NCI-H774 (cell line): Measurements from ENCODE around the gene GRK1.
"Not testable (repeated sequence)": the region's sequence is repeated elsewhere in the genome, so short reads cannot be mapped to it uniquely, and the experiment has no call there.

Experiments
- DNase-seq: peaks from one replicate; lab custom pipeline; 2025; lab: John Stamatoyannopoulos, UW

The GRK1 gene

DNA sequence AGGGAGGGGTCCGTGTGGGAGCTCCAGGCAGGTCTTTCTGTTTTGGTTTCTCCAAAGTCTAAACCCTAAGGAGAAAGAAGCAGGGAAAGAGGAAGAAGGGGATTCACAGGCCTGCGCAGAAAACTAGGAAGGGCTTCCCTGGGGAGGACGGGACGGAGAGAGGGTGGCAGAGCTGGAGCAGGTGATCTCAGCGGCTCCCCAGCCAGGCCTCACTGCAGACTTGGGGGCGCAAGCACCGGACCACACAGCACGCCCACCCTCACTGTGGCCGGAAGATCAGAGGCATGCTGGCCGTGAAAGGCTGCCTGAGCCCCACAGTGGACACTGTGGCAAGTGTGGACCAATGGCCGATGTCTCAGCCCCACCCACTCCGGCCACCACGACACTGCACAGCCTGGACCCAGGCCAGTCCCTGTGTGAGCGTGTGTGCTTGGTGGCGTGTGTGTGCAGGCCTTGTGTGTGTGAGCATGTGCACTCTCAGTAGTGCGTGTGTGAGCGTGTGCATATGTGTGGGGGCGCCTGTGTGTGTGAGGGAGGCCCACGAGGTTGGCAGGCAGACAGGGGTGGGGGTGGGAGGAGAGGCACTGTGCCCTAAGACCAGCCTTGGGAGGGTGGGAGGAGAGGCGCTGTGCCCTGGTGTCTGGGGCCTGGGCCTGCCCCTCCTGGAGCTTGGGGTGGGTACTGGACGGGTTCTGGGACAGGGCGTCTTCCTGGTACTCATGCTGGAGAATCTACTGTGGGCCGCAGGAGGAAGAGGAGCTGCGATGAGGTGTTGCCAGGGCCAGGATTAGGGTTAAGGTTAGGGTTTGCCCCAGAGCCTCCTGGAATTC, 76.6 kb downstream of the GRK1 start:
- no peak for DNase-seq

DNA sequence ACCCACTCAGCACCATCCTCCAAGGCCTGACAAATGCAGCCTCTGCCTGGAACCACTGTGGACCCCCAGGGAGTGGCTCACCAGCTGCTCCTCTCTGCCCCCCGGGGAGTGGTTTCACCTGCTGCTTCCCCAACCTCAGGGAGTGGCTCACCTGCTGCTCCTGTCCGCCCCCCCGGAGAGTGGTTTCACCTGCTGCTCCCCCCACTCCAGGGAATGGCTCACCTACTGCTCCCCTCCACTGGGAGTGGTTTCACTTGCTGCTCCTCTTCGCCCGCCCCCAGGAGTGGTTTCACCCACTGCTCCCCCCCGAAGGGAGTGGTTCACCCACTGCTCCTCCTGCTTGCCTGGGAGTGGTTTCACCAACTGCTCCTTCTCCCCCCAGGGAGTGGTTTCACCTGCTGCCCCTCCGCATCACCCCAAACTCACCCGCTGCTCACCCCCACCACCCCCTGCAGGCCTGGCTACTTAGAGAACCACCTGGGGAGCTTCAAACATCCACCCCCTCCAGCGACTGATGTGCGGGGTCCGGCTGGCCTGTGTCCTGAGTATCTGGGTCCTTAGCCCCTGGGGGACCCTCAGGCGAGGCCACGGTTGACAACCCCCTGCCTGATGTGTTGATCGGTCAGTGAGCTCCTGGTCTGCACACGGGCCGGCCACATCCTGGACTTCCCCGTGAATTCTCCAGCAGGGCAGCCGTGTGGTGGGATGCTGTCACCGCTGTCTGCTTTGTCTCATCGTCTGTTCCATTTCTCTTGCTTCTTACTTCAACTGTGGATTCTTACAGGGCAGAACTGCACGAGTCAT, 77.4 kb downstream of the GRK1 start:
- peak; percentile 87 for DNase-seq

DNA sequence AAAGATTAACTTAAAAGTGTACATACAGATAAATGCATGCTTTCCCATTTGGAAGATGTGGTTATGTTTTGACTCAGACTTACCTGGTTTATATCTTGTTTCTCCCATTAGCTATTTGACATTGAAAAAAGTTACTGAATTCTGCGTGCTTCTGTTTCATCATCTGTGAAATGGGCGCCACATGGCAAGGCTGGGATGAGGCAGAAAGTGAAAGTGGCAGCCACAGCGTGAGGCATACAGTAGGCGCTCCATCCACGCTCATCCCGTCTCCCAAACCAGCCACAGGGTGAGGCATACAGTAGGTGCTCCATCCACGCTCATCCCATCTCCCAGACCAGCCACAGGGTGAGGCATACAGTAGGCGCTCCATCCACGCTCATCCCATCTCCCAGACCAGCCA, 78.0 kb downstream of the GRK1 start:
- DNase-seq: no peak

DNA sequence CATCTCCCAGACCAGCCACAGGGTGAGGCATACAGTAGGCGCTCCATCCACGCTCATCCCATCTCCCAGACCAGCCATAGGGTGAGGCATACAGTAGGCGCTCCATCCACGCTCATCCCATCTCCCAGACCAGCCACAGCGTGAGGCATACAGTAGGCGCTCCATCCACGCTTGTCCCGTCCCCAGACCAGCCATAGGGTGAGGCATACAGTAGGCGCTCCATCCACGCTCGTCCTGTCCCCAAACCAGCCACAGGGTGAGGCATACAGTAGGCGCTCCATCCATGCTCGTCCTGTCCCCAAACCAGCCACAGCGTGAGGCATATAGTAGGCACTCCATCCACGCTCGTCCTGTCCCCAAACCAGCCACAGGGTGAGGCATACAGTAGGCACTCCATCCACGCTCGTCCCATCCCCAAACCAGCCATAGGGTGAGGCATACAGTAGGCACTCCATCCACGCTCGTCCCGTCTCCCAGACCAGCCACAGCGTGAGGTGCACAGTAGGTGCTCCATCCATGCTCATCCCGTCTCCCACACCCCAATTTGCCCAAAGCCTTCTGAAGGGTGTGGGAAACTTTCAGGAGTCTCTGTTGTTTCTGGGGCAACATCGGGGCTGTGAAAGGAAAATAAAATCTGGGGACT, 78.6 kb downstream of the GRK1 start:
- not testable (repeated sequence) for DNase-seq

DNA sequence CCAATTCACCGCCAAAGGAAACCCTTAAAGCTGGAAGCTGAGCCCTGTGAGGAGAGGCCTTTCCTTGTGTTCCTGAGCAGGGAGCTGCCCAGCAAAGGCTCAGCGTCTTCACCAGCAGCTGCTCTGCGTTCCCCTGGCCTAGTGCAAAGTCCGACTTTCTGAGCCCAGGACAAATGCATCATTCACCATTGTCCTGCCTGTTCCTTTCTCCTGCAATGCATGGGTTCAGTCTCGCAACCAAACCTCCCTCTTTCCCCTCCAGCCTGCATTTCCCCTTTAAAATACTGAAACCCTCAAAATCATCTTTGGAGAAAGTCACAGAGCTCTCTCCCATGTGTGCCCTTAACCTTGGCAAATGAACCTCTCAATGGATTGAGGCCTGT, 79.1 kb downstream of the GRK1 start:
- DNase-seq: no peak

DNA sequence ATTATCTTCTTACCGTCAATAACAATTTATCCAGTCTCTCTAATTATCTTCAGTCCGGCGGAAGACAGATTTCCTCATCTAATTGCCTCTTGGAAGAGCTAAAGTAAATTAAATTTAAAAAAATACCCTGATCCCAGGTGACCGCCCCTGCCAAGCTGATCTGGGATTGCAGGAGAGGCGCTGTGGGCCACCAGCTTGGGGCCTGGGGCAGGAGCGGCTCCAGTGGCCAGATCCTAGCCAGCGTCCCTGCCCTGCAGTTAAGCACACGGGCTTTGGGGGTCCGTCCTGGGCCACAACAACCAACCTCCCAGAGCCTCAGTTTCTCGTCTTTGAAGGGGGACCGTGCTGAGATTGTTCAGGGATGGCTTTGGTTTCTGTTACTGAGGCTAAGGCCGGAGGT, 79.7 kb downstream of the GRK1 start:
- DNase-seq: no peak

DNA sequence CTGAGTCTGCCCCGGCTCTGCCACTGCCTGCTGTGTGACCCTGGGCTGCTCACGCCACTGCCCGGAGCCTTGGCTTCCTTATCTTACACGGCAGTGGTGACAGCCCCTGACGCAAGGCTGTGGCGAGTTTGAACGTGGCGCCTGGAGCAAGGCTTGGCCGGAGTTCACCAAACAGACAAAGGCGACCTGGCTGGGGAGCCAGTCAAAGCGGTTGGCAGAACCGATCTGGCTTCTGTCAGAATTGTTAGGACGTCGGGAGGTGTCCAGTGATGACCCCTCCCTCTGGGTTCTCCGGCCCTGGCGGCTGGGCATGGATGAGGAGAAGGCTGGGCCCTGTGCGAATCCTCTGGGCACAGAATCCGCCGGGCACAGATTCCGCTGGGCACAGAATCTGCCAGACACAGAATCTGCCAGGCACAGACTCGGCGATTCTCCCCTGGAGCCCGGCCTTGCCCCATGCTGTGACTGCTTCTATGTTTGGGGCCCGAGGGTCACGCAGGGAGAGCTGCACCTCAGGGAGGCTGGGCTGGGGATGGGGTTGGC, 80.3 kb downstream of the GRK1 start:
- DNase-seq: no peak

DNA sequence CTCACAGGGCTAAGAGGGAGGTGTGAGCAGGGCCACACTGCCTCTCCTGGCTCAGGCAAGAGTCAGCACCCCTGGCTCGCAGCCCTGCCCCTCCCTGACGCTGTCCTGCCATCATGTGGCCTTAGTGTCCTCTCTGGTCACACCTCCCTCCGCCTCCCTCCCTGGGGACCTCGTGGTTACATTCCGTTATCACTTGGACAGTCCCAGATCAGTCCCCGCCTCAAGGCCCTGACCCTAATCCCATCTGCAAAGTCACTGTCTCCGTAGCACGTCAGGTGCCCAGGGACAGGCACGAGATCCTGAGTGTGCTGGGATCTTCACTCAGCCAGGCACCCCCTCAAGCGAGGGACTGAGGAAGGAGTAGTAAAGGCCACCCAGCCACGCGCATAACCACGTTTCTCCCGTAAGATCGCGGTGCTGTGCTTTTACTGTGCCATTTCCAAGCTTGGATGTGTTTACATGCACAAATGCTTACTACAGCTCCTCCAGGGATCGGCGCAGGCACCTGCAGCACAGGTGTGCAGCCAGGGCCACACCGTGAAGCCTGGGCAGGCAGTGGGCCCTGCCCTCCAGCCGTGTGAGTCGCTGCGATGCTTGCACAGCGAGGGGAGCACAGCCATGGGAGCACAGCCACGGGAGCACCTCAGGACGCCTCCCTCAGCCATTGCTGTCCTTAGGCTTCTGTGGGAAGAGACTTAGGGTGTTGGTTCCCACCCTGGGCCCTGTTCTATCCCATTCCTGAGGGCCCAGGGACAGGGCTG, 81.3 kb downstream of the GRK1 start:
- no peak for DNase-seq

DNA sequence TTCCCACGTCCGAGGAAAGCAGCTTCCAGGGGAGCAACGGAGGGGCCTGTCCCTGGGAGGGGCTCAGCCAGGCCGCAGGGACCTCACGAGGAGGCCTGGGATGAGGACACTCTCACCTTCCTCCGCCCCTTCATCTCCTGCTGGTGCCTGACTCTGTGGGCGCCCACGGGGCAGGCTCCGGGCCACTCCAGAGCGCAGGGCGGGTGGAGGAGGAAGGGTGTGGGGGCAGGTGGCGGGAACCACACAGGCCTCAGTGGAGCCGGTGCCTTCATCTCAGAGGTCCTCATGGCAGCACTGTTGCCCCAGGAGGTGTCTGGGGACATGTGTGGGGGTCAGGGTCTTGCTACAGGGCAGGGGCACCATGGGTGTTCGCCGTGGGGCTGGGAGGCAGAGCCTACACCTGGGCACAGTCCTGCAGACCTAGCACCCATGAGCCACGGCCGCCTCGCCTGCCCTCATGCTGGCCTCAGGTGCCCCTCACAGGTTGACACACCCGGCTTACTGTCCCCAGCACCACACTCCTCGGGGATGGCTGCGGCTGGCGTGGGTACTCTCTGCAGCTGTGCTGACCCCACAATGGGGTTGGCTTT, 81.9 kb downstream of the GRK1 start:
- DNase-seq: no peak

DNA sequence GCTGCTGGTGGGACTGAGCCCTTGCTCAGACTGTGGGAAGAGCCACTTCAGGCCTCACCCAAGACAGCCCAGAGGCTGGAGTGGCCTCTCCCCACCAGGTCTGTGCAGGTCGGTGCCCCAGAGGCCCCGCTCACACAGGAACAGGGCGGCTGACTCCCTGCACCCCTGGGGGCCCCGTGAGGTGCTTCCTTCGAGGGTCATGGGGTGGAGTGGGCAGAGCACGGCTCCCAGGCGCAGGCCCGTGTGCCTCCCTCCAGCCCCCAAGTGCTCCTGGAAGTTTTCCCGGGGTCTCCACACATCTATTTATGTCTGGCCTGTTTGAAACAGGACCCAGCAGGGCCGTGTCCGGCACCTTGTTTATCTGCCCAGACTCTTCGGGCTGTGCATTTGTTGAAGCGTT, 82.5 kb downstream of the GRK1 start:
- DNase-seq: no peak

DNA sequence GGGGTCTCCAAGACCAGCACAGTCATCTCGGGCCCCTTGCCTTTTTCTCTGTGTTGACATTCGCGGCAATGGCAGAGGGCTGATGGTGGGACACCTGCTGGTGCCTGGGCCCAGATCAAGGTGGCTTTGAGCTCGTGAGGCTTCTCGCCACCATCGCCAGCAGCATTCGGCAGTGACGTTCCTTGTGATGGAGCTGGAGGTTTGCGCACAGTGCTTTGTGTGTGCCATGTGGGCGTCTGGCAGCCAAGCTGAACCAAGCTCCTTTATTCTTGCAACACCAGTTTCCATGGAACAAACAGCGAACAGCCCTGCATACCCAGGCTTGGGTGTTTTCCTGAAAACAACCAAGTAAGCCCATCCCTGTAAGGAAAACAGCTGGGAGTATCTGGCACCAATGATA, 82.9 kb downstream of the GRK1 start:
- no peak for DNase-seq

DNA sequence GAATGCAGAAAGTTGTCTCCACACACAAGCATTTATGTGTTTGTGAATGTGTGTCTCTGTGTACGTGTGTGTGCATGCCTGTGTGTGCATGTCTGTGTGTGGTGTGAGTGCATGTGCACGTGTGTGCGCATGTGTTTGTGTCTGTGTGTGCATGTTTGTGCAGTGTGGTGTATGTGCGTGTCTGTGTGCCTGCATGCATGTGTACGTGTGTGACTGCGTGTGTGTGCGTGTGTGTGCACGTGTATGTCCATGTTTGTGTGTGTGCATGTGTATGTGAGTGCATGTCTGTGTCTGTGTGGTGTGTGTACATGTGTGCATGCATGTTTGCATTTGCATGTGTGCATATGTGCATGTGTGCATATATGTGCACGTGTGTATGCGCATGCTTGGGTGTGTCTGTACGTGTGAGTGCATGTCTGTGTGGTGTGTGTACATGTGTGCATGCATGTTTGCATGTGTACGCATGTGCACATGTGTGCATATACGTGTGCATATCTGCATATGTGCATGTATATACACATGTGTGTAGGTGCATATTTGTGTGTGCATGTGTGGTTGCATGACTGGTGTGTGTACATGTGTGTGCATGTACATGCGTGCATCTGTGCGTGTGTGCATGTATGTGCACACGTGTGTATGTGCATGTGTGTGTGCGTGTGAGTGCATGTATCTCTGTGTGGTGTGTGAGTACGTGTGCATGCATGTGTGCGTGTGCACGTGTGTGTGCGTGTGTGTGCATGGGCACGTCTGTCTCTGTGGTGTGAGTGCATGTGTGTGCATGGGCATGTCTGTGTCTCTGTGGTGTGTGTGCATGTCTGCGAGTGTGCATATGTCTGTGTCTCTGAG, 83.8 kb downstream of the GRK1 start:
- no peak for DNase-seq

DNA sequence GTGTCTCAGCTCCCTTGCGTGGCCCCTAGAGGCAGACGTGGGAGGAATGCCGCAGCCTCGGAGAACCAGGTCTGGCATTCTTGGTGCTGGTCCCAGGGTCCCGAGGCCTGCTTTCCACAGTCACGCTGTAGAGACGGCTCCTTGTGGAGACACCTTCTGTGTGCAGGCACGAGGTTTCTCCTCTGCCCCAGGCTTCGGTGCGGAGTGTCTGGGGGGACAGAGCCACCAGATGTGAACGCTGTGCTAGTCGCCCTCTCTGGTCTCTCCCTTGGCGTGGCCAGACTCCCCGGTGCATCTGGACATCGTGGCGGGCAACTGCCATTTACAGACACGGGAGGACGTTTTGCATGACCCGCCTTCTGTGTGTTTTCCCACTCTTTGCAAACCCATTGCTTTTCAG, 84.5 kb downstream of the GRK1 start:
- DNase-seq: no peak

DNA sequence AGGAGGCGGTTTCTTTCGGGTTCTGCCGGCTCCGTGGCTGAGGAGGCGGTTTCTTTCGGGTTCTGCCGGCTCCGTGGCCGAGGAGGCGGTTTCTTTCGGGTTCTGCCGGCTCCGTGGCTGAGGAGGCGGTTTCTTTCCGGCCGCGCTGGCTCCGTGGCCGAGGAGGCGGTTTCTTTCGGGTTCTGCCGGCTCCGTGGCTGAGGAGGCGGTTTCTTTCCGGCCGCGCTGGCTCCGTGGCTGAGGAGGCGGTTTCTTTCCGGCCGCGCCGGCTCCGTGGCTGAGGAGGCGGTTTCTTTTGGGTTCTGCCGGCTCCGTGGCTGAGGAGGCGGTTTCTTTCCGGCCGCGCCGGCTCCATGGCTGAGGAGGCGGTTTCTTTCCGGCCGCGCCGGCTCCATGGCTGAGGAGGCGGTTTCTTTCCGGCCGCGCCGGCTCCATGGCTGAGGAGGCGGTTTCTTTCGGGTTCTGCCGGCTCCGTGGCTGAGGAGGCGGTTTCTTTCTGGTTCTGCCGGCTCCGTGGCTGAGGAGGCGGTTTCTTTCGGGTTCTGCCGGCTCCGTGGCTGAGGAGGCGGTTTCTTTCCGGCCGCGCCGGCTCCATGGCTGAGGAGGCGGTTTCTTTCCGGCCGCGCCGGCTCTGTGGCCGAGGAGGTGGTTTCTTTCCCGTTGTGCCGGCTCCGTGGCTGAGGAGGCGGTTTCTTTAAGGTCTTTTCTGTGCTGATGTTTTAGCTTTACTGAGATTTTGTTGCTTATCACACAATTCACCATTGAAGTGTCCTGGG, 85.4 kb downstream of the GRK1 start:
- not testable (repeated sequence) for DNase-seq

DNA sequence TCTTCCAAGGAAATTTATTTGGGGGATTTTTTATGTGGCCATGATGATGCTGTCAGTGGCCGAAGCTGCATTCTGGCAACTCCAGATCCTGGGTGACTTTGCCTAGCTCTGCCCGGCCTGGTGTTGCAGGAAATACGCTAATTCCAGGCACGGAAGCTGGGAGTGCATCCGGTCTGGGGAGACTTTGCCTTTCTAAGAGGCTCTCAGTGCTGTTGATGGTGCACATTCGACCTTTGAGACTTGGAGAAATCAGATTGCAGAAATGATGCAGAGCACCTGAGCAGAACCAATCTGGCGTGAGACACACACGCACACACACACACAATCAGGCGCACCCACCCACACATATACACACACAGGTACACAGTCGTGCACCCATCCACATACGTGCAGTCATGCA, 86.2 kb downstream of the GRK1 start:
- DNase-seq: no peak

DNA sequence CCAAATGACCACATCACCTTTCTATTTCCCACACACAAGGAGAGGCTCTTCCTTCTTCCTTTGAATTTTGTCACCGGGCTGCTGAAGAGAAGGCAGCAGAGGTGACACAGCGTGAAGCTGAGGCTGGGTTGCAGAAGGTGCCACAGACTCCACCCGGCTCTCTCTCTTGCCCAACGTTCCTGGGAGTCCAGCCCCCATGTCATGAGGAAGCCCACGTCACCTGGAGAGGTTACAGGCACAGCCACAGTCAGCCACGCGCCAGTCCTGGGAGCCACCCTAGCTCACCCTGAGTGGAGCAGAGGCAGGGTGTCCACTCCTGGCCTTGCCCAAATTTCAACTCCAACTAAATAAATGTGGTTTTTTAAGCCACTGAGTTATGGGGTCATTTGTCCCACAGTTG, 87.2 kb downstream of the GRK1 start:
- DNase-seq: no peak

DNA sequence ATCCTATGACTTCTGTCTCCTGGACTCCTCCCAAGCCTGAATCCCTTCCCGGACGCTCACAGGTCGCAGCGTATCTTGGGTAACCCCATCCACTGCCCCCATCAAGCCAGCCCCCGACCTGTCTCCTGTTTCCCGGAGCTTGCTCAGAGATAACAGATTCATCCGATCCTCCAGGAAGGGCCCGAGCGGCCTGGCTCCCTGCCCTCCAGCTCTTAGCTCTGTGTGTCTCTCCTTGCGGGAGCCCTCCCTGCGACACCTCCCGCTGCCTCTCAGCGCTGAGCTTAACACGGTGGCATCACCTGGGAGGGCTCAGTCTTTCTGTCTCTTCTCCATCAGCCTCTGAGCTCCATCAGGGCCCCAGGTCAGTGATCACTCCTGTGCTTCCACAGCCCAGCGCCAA, 87.7 kb downstream of the GRK1 start:
- no peak for DNase-seq

DNA sequence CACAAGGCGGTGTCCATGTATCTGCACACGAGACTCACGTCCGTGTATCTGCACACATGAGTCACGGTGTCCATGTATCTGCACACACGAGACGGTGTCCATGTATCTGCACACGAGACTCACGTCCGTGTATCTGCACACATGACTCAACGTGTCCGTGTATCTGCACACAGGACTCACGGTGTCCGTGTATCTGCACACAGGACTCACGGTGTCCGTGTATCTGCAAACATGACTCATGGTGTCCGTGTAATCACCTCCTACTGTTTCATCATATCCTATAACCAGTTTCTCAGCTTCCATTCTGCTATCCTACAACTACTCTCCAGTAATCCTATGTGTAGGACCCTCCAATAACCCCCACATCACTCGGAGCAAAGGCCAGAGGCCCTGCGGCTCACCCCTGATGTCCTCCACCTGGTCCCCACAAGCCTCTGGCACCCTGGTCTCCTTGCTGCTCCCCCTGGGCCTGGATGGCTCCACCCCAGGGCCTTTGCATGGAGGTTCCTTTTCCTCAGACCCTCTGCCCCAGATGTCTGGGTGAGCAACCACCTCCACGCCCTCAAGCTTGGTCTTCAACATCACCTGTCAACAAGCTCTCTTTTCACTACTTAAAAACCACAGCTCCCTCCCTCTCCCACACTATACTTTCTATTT, 89.5 kb downstream of the GRK1 start:
- DNase-seq: no peak
